CD4-positive, alpha-beta T cell treated with Interleukin-17A for 4 hours (primary cell): ENCODE data around the gene CPSF2.
A peak's percentile ranks its signal among the peaks of the same experiment; 100 is the strongest.

Experiments used
- DNase-seq: peaks from one replicate; pipeline ENCODE4 v3.0.0-alpha.2; 2020; ENCODE audit warnings: mixed read lengths

CPSF2 gene

DNA sequence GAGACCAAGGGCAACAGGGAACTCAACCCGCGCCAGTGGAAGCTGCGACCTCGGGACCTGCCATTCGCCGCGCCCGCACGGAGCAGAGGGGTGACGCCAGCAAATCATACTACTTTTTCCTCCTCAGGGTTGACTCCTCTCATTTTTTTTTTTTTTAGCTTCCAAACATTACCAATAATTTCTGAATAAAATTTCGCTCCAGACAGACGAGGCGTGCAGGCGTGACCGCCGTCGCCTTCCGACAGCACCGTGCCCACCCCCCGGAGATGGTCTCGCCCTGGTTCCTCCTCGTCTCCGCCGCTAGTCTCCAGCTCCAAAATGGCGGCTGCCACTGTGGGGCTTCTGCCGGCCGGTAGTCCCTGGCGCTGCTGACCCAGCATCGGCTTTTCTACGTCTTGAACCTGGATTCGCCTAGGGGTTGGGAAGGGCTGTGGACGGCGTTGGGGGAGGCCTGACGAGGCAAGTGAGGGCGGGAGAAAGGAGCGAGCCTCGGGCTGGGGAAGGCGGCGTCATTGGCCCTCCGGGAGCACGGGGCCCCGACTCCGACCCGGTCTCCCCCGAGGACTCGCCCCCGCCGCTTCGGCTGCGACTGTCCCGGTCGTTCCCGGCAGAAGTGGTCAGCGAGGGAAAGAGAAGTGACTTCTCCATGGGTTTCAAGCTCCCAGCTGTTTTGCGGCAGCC is at the start of gene CPSF2, which contains the start of gene NDUFB1:
TSS of gene CPSF2 (plus strand) at position 300 of the 681 bp plus-strand sequence. CDS start 9,016 bp downstream, outside the sequence.
TSS of gene NDUFB1 (minus strand) at position 37 of the 681 bp plus-strand sequence. CDS start 4,069 bp downstream, outside the sequence.
- DNase-seq = peak; percentile 85

- DNase-seq = no peak
These were observed 47.2 kb upstream of the CPSF2 start for GRCh38 chr14:92074555-92074954.

GRCh38 chr14:92088494-92088893 is 33.3 kb upstream of the CPSF2 start:
- DNase-seq = no peak

GRCh38 chr14:92093320-92093719 is 28.4 kb upstream of the CPSF2 start:
- peak; percentile 22 for DNase-seq

- no peak for DNase-seq
These were observed 22.0 kb upstream of the CPSF2 start for GRCh38 chr14:92099802-92100201.

- no peak for DNase-seq
These were observed 18.3 kb upstream of the CPSF2 start for GRCh38 chr14:92103363-92103989.

GRCh38 chr14:92105073-92105892 is 16.5 kb upstream of the CPSF2 start:
- no peak for DNase-seq

- DNase-seq = peak; percentile 33
These were observed 16.0 kb upstream of the CPSF2 start for GRCh38 chr14:92105893-92106142.

DNA sequence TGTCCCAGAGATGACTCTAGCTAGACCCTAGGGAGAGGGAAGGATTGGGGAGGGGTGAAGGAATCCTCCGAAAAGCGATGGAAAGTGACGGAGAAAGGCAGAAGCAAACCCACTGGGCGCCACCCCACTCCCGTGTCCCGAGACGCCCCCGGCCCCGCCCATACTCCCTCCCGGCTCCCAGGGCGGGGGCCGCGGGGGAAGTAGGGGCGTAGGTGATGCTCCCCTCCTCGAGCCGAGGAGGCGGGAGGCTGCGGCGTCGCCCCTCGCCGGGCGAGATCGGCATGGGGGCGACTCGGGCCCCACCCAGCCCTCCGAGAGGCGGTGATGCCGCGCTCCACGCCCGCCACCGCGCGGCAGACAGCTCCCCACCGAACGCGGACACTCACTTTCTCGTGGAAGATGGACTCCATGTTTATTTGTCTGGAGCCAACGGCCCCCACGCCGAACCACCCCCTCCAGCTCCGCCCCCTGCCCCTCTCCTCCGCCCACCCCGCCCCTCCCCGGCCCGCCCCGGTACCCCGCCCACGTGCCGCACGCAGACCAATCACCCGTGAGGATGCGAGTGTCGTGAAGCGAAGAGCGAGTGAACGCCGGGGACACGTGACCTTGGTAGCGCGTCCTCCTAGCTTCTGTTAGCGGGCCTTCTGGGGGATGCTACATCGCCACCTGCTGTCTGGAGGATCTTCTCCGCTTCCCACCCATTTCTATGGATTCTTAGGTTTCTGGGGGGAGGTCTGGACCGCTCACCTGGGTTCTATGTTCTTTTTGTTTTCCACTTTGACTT is 15.4 kb upstream of the CPSF2 start, which contains the start of gene ATXN3:
TSS of gene ATXN3 (minus strand) at position 440 of the 784 bp plus-strand sequence. CDS start at position 410, 30 bp downstream.
- DNase-seq = peak; percentile 96

GRCh38 chr14:92108345-92109254 is 13.2 kb upstream of the CPSF2 start:
- DNase-seq = peak; percentile 33

DNA sequence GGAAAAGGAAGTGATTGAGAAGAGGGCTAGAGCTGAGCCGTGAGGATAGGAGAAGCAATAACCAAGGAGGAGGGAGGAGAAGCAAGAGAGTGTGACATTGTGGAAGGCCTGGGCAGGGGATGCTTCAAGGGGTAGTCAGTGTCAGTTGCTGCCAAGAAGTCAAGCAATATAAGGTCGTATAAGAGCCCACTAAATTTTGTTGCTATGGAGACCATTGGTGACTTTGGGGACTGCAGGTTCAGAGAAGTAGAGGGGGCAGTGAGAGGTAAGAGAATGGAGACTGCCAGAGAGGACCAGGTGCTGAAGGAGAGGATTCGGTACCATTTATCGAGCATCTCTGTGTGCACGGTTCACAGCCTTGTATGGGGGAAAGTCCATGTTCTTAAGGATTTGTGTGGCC is 12.3 kb upstream of the CPSF2 start:
- no peak for DNase-seq

GRCh38 chr14:92121207-92121669 is 531 bp upstream of the CPSF2 start:
- DNase-seq = peak; percentile 38

DNA sequence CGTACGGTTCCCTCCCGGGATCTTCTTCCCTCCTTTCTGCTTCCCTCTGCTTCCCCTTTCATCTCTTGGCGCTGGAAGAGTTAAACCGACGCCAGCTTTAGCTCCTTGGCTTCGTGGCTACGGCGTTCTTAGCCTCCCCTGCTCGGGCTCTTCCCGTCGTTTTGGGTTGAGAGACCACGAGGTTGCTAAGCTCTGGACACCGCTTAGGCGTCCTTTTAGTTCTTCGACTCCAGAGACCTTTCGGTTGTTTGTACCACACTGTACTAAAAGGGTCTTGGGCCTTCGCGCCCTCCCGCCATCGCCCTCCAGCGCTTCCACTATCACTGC is 545 bp downstream of the CPSF2 start:
- no peak for DNase-seq

GRCh38 chr14:92122761-92123160 is 992 bp downstream of the CPSF2 start:
- no peak for DNase-seq

DNA sequence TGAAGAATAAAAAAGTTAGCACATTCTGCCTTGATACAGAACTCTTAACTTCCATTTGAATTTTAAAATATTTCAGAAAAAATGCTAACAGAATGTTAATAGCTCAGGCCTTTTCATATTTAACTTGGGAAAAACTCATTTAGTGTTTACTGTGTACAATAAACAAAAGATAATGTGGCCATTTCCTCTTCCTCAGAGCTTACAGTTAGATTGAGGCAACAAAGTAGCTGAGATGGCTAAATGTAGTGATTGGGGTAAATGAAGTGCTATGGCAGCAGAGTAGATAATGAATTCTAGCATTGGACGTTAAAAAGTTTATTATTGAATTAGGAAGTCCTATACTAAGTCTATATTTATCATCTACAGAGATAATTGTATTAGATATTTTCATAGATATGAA is 12.7 kb downstream of the CPSF2 start:
- DNase-seq = no peak

- no peak for DNase-seq
These were observed 13.5 kb downstream of the CPSF2 start for GRCh38 chr14:92135269-92135668.

DNA sequence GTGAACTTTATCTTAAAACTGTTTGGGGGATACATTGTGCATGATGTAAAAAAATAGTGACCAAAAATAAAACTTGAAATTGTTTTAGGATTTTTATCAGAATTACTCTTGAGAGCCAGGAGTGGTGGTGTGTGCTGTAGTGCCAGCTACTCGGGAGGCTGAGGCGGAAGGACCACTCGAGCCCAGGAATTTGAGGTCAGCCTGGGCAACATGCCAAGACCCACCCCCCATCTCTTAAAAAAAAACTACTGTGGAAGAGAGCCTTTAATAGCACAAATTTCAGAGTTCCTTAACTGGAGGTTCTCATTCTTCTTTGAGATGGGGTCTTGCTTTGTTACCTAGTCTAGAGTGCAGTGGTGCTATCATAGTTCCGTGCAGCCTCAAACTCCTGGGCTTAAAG is 21.5 kb downstream of the CPSF2 start:
- DNase-seq = no peak

- no peak for DNase-seq
These were observed 22.2 kb downstream of the CPSF2 start for GRCh38 chr14:92143962-92144361.

GRCh38 chr14:92144708-92145107 is 22.9 kb downstream of the CPSF2 start:
- DNase-seq = no peak

- DNase-seq = no peak
These were observed 31.8 kb downstream of the CPSF2 start for GRCh38 chr14:92153581-92153980.

DNA sequence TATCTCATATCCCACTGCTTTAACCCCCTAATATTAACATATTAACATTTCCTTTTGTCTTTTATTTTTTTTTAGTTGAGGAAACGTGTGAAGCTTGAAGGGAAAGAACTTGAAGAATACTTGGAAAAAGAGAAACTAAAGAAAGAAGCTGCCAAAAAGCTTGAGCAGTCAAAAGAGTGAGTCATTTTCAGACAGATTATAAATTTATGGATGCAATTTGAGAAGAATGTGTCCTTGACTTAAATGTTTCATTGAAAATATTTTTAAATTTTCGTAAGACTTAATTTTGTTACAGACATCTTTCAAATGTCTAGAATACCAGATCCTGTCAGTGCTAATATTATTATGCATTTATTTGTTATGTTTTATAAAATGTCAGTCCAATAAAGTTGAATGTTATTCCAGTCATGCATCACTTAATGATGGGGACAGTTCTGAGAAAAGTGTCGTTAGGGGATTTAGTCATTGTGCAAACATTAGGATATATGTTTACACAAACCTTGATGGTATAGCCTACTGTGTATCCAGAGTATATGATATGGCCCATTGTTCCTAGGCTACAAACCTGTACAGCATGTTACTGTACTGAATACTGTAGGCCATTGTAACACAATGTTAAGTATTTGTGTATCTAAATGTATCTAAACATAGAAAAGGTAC is 32.6 kb downstream of the CPSF2 start:
- DNase-seq = no peak
